ENCODE measurements around the gene MCRIP1. TPM values are rescaled to one million over a fixed set of nuclear protein-coding genes. Genes with fewer than 3 reads are reported as not detected.
A peak's percentile ranks its signal among the peaks of the same experiment; 100 is the strongest.

Gene MCRIP1
- total and polyA plus RNA-seq, 8 donors, result 61.7 to 97.6 (median 80.7) TPM

- peaks cover 0 to 18% of the 10 kb centered on the region in 2 donors for H3K4me1 ChIP-seq
- H3K4me3 ChIP-seq, result no peak overlapping the region
- no peak for ATAC-seq
- peaks cover 30 to 95% of the 10 kb centered on the region in 2 donors for H3K27me3 ChIP-seq
- no peak overlapping the region for H3K27ac ChIP-seq
- no peak for DNase-seq
- no peaks in the 10 kb centered on the region for H3K9me3 ChIP-seq
- no peak for TF ChIP-seq CTCF (IDR thresholded peaks at IDR 0.05)
- intact Hi-C loops (cut with DNase I), result no loop called here
- no peaks in the 10 kb centered on the region for H3K36me3 ChIP-seq
Measured at GRCh38 chr17:81807210-81807719, 25.8 kb downstream of the MCRIP1 start.

- Histone ChIP-seq H3K4me3 (no peak overlapping the region), H3K27ac (no peak overlapping the region), H3K36me3 (no peaks in the 10 kb centered on the region), H3K27me3 (peaks cover 33 to 96% of the 10 kb centered on the region in 2 donors), H3K9me3 (no peaks in the 10 kb centered on the region), H3K4me1 (peaks cover 0 to 18% of the 10 kb centered on the region in 2 donors)
- intact Hi-C loops (cut with DNase I), result no loop called here
- no peak for DNase-seq
- no peak for ATAC-seq
- no peak for TF ChIP-seq CTCF (IDR thresholded peaks at IDR 0.05)
Measured at GRCh38 chr17:81806461-81807209, 26.5 kb downstream of the MCRIP1 start.

GRCh38 chr17:81805707-81806460 lies 27.2 kb downstream of the MCRIP1 start:
- ATAC-seq (no peak), DNase-seq (no peak)
- TF ChIP-seq CTCF (IDR thresholded peaks at IDR 0.05), result no peak
- Histone ChIP-seq H3K27me3 (peaks cover 33 to 96% of the 10 kb centered on the region in 2 donors), H3K36me3 (no peaks in the 10 kb centered on the region), H3K4me1 (peaks cover 0 to 18% of the 10 kb centered on the region in 2 donors), H3K27ac (no peak overlapping the region), H3K4me3 (no peak overlapping the region), H3K9me3 (no peaks in the 10 kb centered on the region)
- intact Hi-C loops (cut with DNase I), result no loop called here

- DNase-seq (no peak), ATAC-seq (peak; percentile 12)
- Histone ChIP-seq H3K27me3 (peaks cover 33 to 95% of the 10 kb centered on the region in 2 donors), H3K4me1 (peaks cover 0 to 18% of the 10 kb centered on the region in 2 donors), H3K36me3 (no peaks in the 10 kb centered on the region), H3K27ac (no peak overlapping the region), H3K9me3 (no peaks in the 10 kb centered on the region), H3K4me3 (no peak overlapping the region)
- no peak for TF ChIP-seq CTCF (IDR thresholded peaks at IDR 0.05)
- intact Hi-C loops (cut with DNase I), result no loop called here
Measured at GRCh38 chr17:81804559-81805399, 28.3 kb downstream of the MCRIP1 start.

All from left lung (tissue), 10 donors.